IMR-90 (cell line): ENCODE measurements around the gene PRRT2. TPM values are rescaled to one million over a fixed set of nuclear protein-coding genes. Genes with fewer than 3 reads are reported as not detected.

Experiments
- ATAC-seq: fragments of 200-7000 bp; cut with Tn5 transposase; 2 replicates; pipeline ENCODE4 v1.9.1; 2020; ENCODE audit warnings: low read depth, mild to moderate bottlenecking, moderate library complexity
- BruUV-seq: library from RNA; stranded (reverse); fragments of 400-500 nt; replicated peaks from 2 replicates; lab custom pipeline; 2021; lab: Mats Ljungman, UMichigan
- CTCF ChIA-PET: fragments of 300-600 bp; formaldehyde crosslinking; extraction: SDS; loops from one replicate; lab custom pipeline; 2021; ENCODE audit warnings: antibody characterized with exemption; lab: Yijun Ruan, JAX
- POLR2A ChIA-PET: fragments of 300-600 bp; sonication (Branson Sonifier 250); formaldehyde crosslinking; loops from one replicate; lab custom pipeline; 2022; ENCODE audit warnings: antibody characterized with exemption; ENCODE audit not compliant: unreplicated experiment; lab: Charles Lee
- DNase-seq: peaks from one replicate; pipeline ENCODE4 v3.0.0; 2013
- H2AFZ ChIP-seq: replicated peaks from 2 replicates; pipeline ENCODE3; 2013; ENCODE audit warnings: low read length, mild to moderate bottlenecking; ENCODE audit not compliant: poor library complexity
- H2AK5ac ChIP-seq: 2 replicates; pipeline ENCODE4 v1.6.1; 2013; ENCODE audit warnings: low read depth, low read length, inconsistent platforms
- H2AK9ac ChIP-seq: replicated peaks from 2 replicates; pipeline ENCODE3; 2013; ENCODE audit warnings: mild to moderate bottlenecking, low read depth, low read length, moderate library complexity; ENCODE audit not compliant: poor library complexity
- H2BK120ac ChIP-seq: 2 replicates; pipeline ENCODE4 v1.6.1; 2013; ENCODE audit warnings: low read depth, low read length, inconsistent platforms
- H2BK15ac ChIP-seq: 3 replicates; pipeline ENCODE4 v1.6.1; 2013; ENCODE audit warnings: low read depth, low read length, inconsistent platforms
- H2BK20ac ChIP-seq: 2 replicates; pipeline ENCODE4 v1.6.1; 2013; ENCODE audit warnings: low read depth, mild to moderate bottlenecking, inconsistent platforms, low read length, moderate library complexity
- H2BK5ac ChIP-seq: 2 replicates; pipeline ENCODE4 v1.6.1; 2013; ENCODE audit warnings: mild to moderate bottlenecking, low read depth, low read length, inconsistent platforms; ENCODE audit not compliant: poor library complexity, severe bottlenecking
- H3K14ac ChIP-seq: replicated peaks from 2 replicates; pipeline ENCODE4 v1.6.1; 2013; ENCODE audit warnings: low read depth, low read length, inconsistent platforms
- H3K18ac ChIP-seq: 2 replicates; pipeline ENCODE4 v1.6.1; 2013; ENCODE audit warnings: low read depth, low read length, control low read depth
- H3K23ac ChIP-seq: 2 replicates; pipeline ENCODE4 v1.6.1; 2013; ENCODE audit warnings: low read depth, low read length, inconsistent platforms
- H3K27ac ChIP-seq: 2 replicates; pipeline ENCODE4 v1.5.1; 2013; ENCODE audit warnings: mild to moderate bottlenecking, control low read depth, low read length; ENCODE audit not compliant: insufficient read depth
- H3K27me3 ChIP-seq: 2 replicates; pipeline ENCODE4 v1.6.1; 2013; ENCODE audit warnings: low read length; ENCODE audit not compliant: control insufficient read depth, insufficient read depth
- H3K36me3 ChIP-seq: 2 replicates; pipeline ENCODE4 v1.6.1; 2013; ENCODE audit warnings: low read length, mixed read lengths; ENCODE audit not compliant: control insufficient read depth, insufficient read depth
- H3K4ac ChIP-seq: 2 replicates; pipeline ENCODE4 v1.6.1; 2013; ENCODE audit warnings: low read depth, low read length, inconsistent platforms
- H3K4me1 ChIP-seq: 2 replicates; pipeline ENCODE4 v1.6.1; 2013; ENCODE audit warnings: low read length, mixed read lengths; ENCODE audit not compliant: control insufficient read depth, insufficient read depth
- H3K4me2 ChIP-seq: 2 replicates; pipeline ENCODE4 v1.6.1; 2013; ENCODE audit warnings: low read depth, mild to moderate bottlenecking, control low read depth, low read length, moderate library complexity
- H3K4me3 ChIP-seq: 2 replicates; pipeline ENCODE4 v1.5.1; 2013; ENCODE audit warnings: low read depth, mild to moderate bottlenecking, control low read depth, low read length, moderate library complexity; ENCODE audit not compliant: insufficient read depth
- H3K56ac ChIP-seq: 2 replicates; pipeline ENCODE4 v1.6.1; 2013; ENCODE audit warnings: low read length, inconsistent platforms; ENCODE audit not compliant: insufficient read depth; ENCODE audit errors: extremely low read depth
- H3K79me1 ChIP-seq, 2 experiments: 2 replicates each; pipeline ENCODE4 v1.6.1; 2013; ENCODE audit warnings: low read length in 2 of 2, inconsistent platforms in 1 of 2, low read depth in 1 of 2
- H3K9ac ChIP-seq: 2 replicates; pipeline ENCODE4 v1.6.1; 2013; ENCODE audit warnings: low read depth, low read length, control low read depth
- H3K9me1 ChIP-seq: 2 replicates; pipeline ENCODE4 v1.6.1; 2013; ENCODE audit warnings: low read length, inconsistent platforms; ENCODE audit not compliant: insufficient read depth
- H3K9me3 ChIP-seq: 2 replicates; pipeline ENCODE4 v1.6.1; 2013; ENCODE audit warnings: low read length; ENCODE audit not compliant: control insufficient read depth, insufficient read depth
- H4K20me1 ChIP-seq: 2 replicates; pipeline ENCODE4 v1.6.1; 2013; ENCODE audit warnings: low read length, inconsistent platforms; ENCODE audit not compliant: insufficient read depth
- H4K5ac ChIP-seq: 2 replicates; pipeline ENCODE4 v1.6.1; 2013; ENCODE audit warnings: mild to moderate bottlenecking, low read depth, low read length, control low read depth
- H4K8ac ChIP-seq, 2 experiments: 2 replicates each; pipeline ENCODE4 v1.6.1; 2013; ENCODE audit warnings: low read depth in 2 of 2, low read length in 2 of 2, control low read depth in 1 of 2, inconsistent platforms in 1 of 2
- H4K91ac ChIP-seq: 2 replicates; pipeline ENCODE4 v1.6.1; 2013; ENCODE audit warnings: low read depth, low read length, inconsistent platforms; ENCODE audit not compliant: insufficient read depth
- RCOR1 ChIP-seq: IDR thresholded peaks from 2 replicates; pipeline ENCODE4 v1.6.1; 2012; ENCODE audit warnings: mild to moderate bottlenecking, low read length, improper control_type of control experiment; ENCODE audit not compliant: insufficient replicate concordance
- WGBS, 2 experiments: methylation state at CpG; one replicate each; pipeline versions ENCODE4 v1.1.5 to v1.1.7; 2013; ENCODE audit warnings: missing lambda C conversion rate in 2 of 2; ENCODE audit not compliant: insufficient read length in 1 of 2; ENCODE audit errors: extremely low coverage in 2 of 2; 5-methylcytosine and 5-hydroxymethylcytosine counted together
- dilution Hi-C: fragments of 300-500 bp; cut with HindIII; formaldehyde crosslinking; loops from one replicate; pipeline ENCODE4 v1.14.3; 2018; ENCODE audit warnings: low sequenced_read_pairs; ENCODE audit not compliant: unreplicated experiment
- in situ Hi-C: fragments of 300-500 bp; cut with MboI; formaldehyde crosslinking; loops from 3 replicates; pipeline ENCODE4 v1.14.3; 2019; ENCODE audit warnings: low sequenced_read_pairs, inconsistent platforms, mixed read lengths
- intact Hi-C: fragments of 100-400 bp; cut with micrococcal nuclease; formaldehyde crosslinking; loops from 2 replicates; pipeline ENCODE4 v1.10.0; 2022
- polyA plus RNA-seq, 3 experiments: library from polyadenylated mRNA; depleted of rRNA; stranded (reverse); fragments of >200 nt; gene quantifications; 2 replicates each; pipeline ENCODE4 v1.2.3, GENCODE V29; 2012; ENCODE audit warnings: low replicate concordance in 1 of 3
- total RNA-seq: library from RNA; depleted of rRNA; stranded (reverse); fragments of >200 nt; gene quantifications from 2 replicates; pipeline ENCODE4 v1.2.3, GENCODE V29; 2012

The PRRT2 gene
- total and polyA plus RNA-seq, 2 of the 4 experiments (the other 2 are of a cell fraction) = 0.90 to 10.5 TPM

GRCh38 chr16:29804455-29805231 is 7.3 kb upstream of the PRRT2 start:
- TF ChIP-seq RCOR1 = no peak
- H4K5ac ChIP-seq = peak overlapping the region; percentile 97
- H2AK9ac ChIP-seq = peak overlapping the region; percentile 99
- peak overlapping the region; percentile 89 for H2AFZ ChIP-seq
- ChIA-PET CTCF (interaction anchor here (1.3 kb wide), 1 partner anchor 14 kb away, joined by 3 read pairs; the partner anchor contains the start of gene KIF22), POLR2A (interaction anchor here (0.6 kb wide), 1 partner anchor 104 kb away, joined by 3 read pairs; no protein-coding TSS in a partner anchor)
- H3K56ac ChIP-seq = peak overlapping the region; percentile 82
- peak overlapping the region; percentile 95 for H3K27ac ChIP-seq
- H2BK20ac ChIP-seq = no peak overlapping the region
- dilution Hi-C loops = no loop called here
- H3K18ac ChIP-seq = peak overlapping the region; percentile 58
- H3K23ac ChIP-seq = peak overlapping the region; percentile 77; the same call in 1 of the 2 replicates
- peak overlapping the region; percentile 100 for H2AK5ac ChIP-seq
- no peak for DNase-seq
- H4K8ac ChIP-seq = peak overlapping the region; percentile 97 to 99
- peaks cover 16% of the 10 kb centered on the region for H4K20me1 ChIP-seq
- no peak overlapping the region for H2BK15ac ChIP-seq
- intact Hi-C loops = loop anchor here (1.0 kb wide), 1 partner anchor 104 kb away; no protein-coding TSS in a partner anchor
- H2BK5ac ChIP-seq = peak overlapping the region; percentile 88
- 0 out of 2 replicates have a peak, but pooled peaks cover 3% of the 10 kb centered on the region for H3K9me1 ChIP-seq
- BruUV-seq = no TSS peak
- peak overlapping the region; percentile 34 for H2BK120ac ChIP-seq
- peak overlapping the region; percentile 96 for H4K91ac ChIP-seq
- H3K36me3 ChIP-seq = peaks cover 25% of the 10 kb centered on the region
- H3K14ac ChIP-seq = peak overlapping the region; percentile 99
- no peaks in the 10 kb centered on the region for H3K27me3 ChIP-seq
- peak overlapping the region; percentile 97 for H3K9ac ChIP-seq
- no peaks in the 10 kb centered on the region for H3K9me3 ChIP-seq
- peaks cover 4 to 32% of the 10 kb centered on the region in 2 experiments; a peak in 3 of 4 replicates for H3K79me1 ChIP-seq
- in situ Hi-C loops = no loop called here
- ATAC-seq = no peak
- WGBS, 2 experiments = 23% methylated on average over 14 of the region's 26 CpGs; no CpG with 5 or more reads in 1 of the 2 experiments
- H3K4me1 ChIP-seq = peaks cover 11% of the 10 kb centered on the region
- peak overlapping the region; percentile 79 for H3K4me3 ChIP-seq
- H3K4ac ChIP-seq = peak overlapping the region; percentile 98
- H3K4me2 ChIP-seq = peak overlapping the region; percentile 94
